Hematopoietic multipotent progenitor cell (in vitro differentiated cells): Measurements from ENCODE around the gene TSC22D3. TPM values are rescaled to one million over a fixed set of nuclear protein-coding genes. Genes with fewer than 3 reads are reported as not detected.

ENCODE experiments used
- DNase-seq, 3 donors: peaks; one replicate each; pipeline ENCODE4 v3.0.0-alpha.2; 2011 to 2015; ENCODE audit warnings: low read depth in 2 of 3, low spot score in 2 of 3
- total RNA-seq: library from RNA; depleted of rRNA; stranded (reverse); fragments of >200 nt; gene quantifications from one replicate; pipeline ENCODE4 v1.2.3, GENCODE V29; 2012

TSC22D3 gene
- total RNA-seq, 1 donor, result 347 TPM

GRCh38 chrX:107731831-107732502, 43.6 kb downstream of the TSC22D3 start:
- peak in 1 of 3 donors; percentile 29 for DNase-seq

- DNase-seq, result no peak
These were observed 44.4 kb downstream of the TSC22D3 start for GRCh38 chrX:107730991-107731766.

- DNase-seq, result no peak
These were observed 45.3 kb downstream of the TSC22D3 start for GRCh38 chrX:107730298-107730655.

- no peak for DNase-seq
These were observed 45.9 kb downstream of the TSC22D3 start for GRCh38 chrX:107729558-107730297.

- no peak for DNase-seq
These were observed 47.1 kb downstream of the TSC22D3 start for GRCh38 chrX:107728371-107729099.

- no peak for DNase-seq
These were observed 48.6 kb downstream of the TSC22D3 start for GRCh38 chrX:107726816-107727534.

GRCh38 chrX:107725761-107726555, 49.6 kb downstream of the TSC22D3 start:
- DNase-seq, result no peak

GRCh38 chrX:107724653-107725052, 50.9 kb downstream of the TSC22D3 start:
- no peak for DNase-seq

GRCh38 chrX:107723511-107723910, 52.1 kb downstream of the TSC22D3 start:
- no peak for DNase-seq

- no peak for DNase-seq
These were observed 53.5 kb downstream of the TSC22D3 start for GRCh38 chrX:107721966-107722707.

- peak in 1 of 3 donors; percentile 44 for DNase-seq
These were observed 54.3 kb downstream of the TSC22D3 start for GRCh38 chrX:107721318-107721717.

- peak; percentile 54 to 73 (median 58) for DNase-seq
These were observed 57.4 kb downstream of the TSC22D3 start for GRCh38 chrX:107718156-107718621.

GRCh38 chrX:107716816-107717700, 58.5 kb downstream of the TSC22D3 start:
- peak; percentile 84 to 94 (median 85) for DNase-seq

GRCh38 chrX:107716118-107716684, 59.4 kb downstream of the TSC22D3 start:
- DNase-seq, result no peak

GRCh38 chrX:107715331-107716117, 60.1 kb downstream of the TSC22D3 start:
- DNase-seq, result no peak

GRCh38 chrX:107714206-107714891, 61.2 kb downstream of the TSC22D3 start:
- DNase-seq, result no peak
